Measurements from ENCODE around the gene PLCB1.

DNA sequence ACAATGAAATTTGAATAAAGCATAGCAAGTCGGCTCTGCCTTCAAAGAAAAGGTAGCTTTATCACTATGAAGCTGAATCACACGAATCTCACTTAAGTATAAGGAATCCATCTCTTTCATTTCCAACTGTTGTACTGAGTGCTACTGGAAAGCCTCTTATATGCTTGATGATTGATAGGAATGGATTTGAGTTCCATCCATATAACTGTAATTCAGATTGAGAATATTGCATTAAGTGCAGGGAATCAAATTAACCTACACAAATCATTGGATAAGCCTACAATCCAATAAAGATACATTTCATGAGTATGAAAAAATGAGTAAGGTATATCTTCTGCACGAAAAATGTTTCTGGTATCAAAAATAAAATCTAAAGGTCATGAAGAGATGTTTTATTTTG is 492.0 kb downstream of the PLCB1 start:
- TF ChIP-seq, protein P1, sequence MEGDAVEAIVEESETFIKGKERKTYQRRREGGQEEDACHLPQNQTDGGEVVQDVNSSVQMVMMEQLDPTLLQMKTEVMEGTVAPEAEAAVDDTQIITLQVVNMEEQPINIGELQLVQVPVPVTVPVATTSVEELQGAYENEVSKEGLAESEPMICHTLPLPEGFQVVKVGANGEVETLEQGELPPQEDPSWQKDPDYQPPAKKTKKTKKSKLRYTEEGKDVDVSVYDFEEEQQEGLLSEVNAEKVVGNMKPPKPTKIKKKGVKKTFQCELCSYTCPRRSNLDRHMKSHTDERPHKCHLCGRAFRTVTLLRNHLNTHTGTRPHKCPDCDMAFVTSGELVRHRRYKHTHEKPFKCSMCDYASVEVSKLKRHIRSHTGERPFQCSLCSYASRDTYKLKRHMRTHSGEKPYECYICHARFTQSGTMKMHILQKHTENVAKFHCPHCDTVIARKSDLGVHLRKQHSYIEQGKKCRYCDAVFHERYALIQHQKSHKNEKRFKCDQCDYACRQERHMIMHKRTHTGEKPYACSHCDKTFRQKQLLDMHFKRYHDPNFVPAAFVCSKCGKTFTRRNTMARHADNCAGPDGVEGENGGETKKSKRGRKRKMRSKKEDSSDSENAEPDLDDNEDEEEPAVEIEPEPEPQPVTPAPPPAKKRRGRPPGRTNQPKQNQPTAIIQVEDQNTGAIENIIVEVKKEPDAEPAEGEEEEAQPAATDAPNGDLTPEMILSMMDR (IDR thresholded peaks at IDR 0.05; ENCODE audit: low read depth, low read length), result no peak
- TF ChIP-seq POLR2A (IDR thresholded peaks at IDR 0.05; ENCODE audit: extremely low read depth, insufficient read length), result no peak
- no peak for TF ChIP-seq MYC (IDR thresholded peaks at IDR 0.05; ENCODE audit: low read depth, low read length)
